ENCODE results near the gene ITPKC.

The ITPKC gene

GRCh38 chr19:40690693-40691420, 26.1 kb upstream of the ITPKC start:
- peak; percentile 86 for DNase-seq

GRCh38 chr19:40691421-40692211, 25.3 kb upstream of the ITPKC start:
- DNase-seq: no peak

GRCh38 chr19:40692212-40692551, 24.7 kb upstream of the ITPKC start:
- no peak for DNase-seq

- DNase-seq: no peak
Observed at GRCh38 chr19:40693150-40693788, 23.6 kb upstream of the ITPKC start.

GRCh38 chr19:40693896-40694295, 23.0 kb upstream of the ITPKC start:
- DNase-seq: no peak

GRCh38 chr19:40695881-40696280, 21.0 kb upstream of the ITPKC start:
- no peak for DNase-seq

- no peak for DNase-seq
Observed at GRCh38 chr19:40697007-40697406, 19.9 kb upstream of the ITPKC start.

GRCh38 chr19:40700083-40700482, 16.8 kb upstream of the ITPKC start:
- DNase-seq: no peak

GRCh38 chr19:40701758-40702157, 15.2 kb upstream of the ITPKC start:
- DNase-seq: no peak

GRCh38 chr19:40702337-40703012, 14.4 kb upstream of the ITPKC start:
- DNase-seq: no peak

- no peak for DNase-seq
Observed at GRCh38 chr19:40703029-40703755, 13.7 kb upstream of the ITPKC start.

- no peak for DNase-seq
Observed at GRCh38 chr19:40704491-40705361, 12.2 kb upstream of the ITPKC start.

GRCh38 chr19:40705362-40705651, 11.6 kb upstream of the ITPKC start:
- no peak for DNase-seq

- DNase-seq: no peak
Observed at GRCh38 chr19:40705950-40706619, 10.8 kb upstream of the ITPKC start.

GRCh38 chr19:40707615-40708014, 9.3 kb upstream of the ITPKC start:
- no peak for DNase-seq

GRCh38 chr19:40709817-40710216, 7.1 kb upstream of the ITPKC start:
- no peak for DNase-seq

GRCh38 chr19:40713939-40714338, 3.0 kb upstream of the ITPKC start:
- DNase-seq: no peak

- peak; percentile 93 for DNase-seq
Observed at GRCh38 chr19:40714441-40715299, 2.2 kb upstream of the ITPKC start.

GRCh38 chr19:40716031-40716481, 856 bp upstream of the ITPKC start:
- DNase-seq: peak; percentile 76

GRCh38 chr19:40717325-40717879, 490 bp downstream of the ITPKC start:
- DNase-seq: no peak

All from activated naive CD4-positive, alpha-beta T cell treated with anti-CD3 and anti-CD28 coated beads, Interleukin-2, amount 50 U/mL, for 16 hours (primary cell).